BLaER1 treated with 17β-estradiol and CSF1 and Interleukin-3, amounts not matched to agents 10 nM and 100 nM (cell line): Measurements from ENCODE around the gene CLTCL1.
"Not testable (repeated sequence)": the region's sequence is repeated elsewhere in the genome, so short reads cannot be mapped to it uniquely, and the experiment has no call there.

Experiments used
- H3K27ac ChIP-seq, 11 experiments: shearing (Covaris generic); formaldehyde crosslinking; 2 replicates each; pipeline ENCODE4 v1.8.1; 2022
- H3K27me3 ChIP-seq, 11 experiments: shearing (Covaris generic); formaldehyde crosslinking; 2 replicates each; pipeline ENCODE4 v1.8.1; 2022
- H3K36me3 ChIP-seq, 11 experiments: shearing (Covaris generic); formaldehyde crosslinking; 2 replicates each; pipeline ENCODE4 v1.8.1; 2022
- H3K4me1 ChIP-seq, 10 experiments: shearing (Covaris generic); formaldehyde crosslinking; 2 replicates each; pipeline ENCODE4 v1.8.1; 2022
- H3K4me2 ChIP-seq, 11 experiments: shearing (Covaris generic); formaldehyde crosslinking; 2 replicates each; pipeline ENCODE4 v1.8.1; 2022
- H3K4me3 ChIP-seq, 10 experiments: shearing (Covaris generic); formaldehyde crosslinking; 2 replicates each; pipeline ENCODE4 v1.8.1; 2022
- H3K9ac ChIP-seq, 11 experiments: shearing (Covaris generic); formaldehyde crosslinking; 2 replicates each; pipeline ENCODE4 v1.8.1; 2022
- H3K9me3 ChIP-seq, 11 experiments: shearing (Covaris generic); formaldehyde crosslinking; replicated peaks in 1 of 11; 2 replicates each; pipeline ENCODE4 v1.8.1; 2022
- H4K20me1 ChIP-seq, 11 experiments: shearing (Covaris generic); formaldehyde crosslinking; 2 replicates each; pipeline ENCODE4 v1.8.1; 2022
- Cebpa-rat ChIP-seq, 11 experiments: shearing (Covaris generic); IDR thresholded peaks; 2 replicates each; pipeline ENCODE4 v1.8.1; 2022

CLTCL1 gene

GRCh38 chr22:19158649-19159048 is 132.9 kb downstream of the CLTCL1 start:
- H3K9me3 ChIP-seq, H3K27me3 ChIP-seq, H3K4me3 ChIP-seq, H4K20me1 ChIP-seq, H3K9ac ChIP-seq, H3K36me3 ChIP-seq: not testable (repeated sequence)
- peak overlapping the region in 1 of 11 experiments; percentile 66; a peak in 1 of 22 replicates for H3K27ac ChIP-seq
- peak in 3 of 11 experiments; percentile 18 to 39 (median 25); a peak in 1 of 22 replicates for TF ChIP-seq Cebpa-rat (IDR thresholded peaks at IDR 0.05)
- H3K4me1 ChIP-seq: peaks cover 0 to 22% (median 6%) of the 10 kb centered on the region in 10 experiments; a peak in 8 of 20 replicates
- H3K4me2 ChIP-seq: peak overlapping the region in 3 of 11 experiments; percentile 5 to 53 (median 50); a peak in 4 of 22 replicates

GRCh38 chr22:19156109-19156508 is 135.4 kb downstream of the CLTCL1 start:
- Histone ChIP-seq H3K4me1 (peaks cover 0 to 22% (median 6%) of the 10 kb centered on the region in 10 experiments; a peak in 8 of 20 replicates), H3K27me3 (peaks cover 6 to 16% (median 11%) of the 10 kb centered on the region in 11 experiments)
- not testable (repeated sequence) for H3K9ac ChIP-seq, H3K4me2 ChIP-seq, H3K27ac ChIP-seq, H4K20me1 ChIP-seq, H3K4me3 ChIP-seq, H3K9me3 ChIP-seq, H3K36me3 ChIP-seq

GRCh38 chr22:19152942-19153883 is 138.3 kb downstream of the CLTCL1 start:
- no peak overlapping the region for H3K27ac ChIP-seq
- no peak overlapping the region for H3K9ac ChIP-seq
- peaks cover 10 to 30% (median 20%) of the 10 kb centered on the region in 11 experiments; a peak in 20 of 22 replicates for H3K9me3 ChIP-seq
- H3K36me3 ChIP-seq: no peaks in the 10 kb centered on the region
- no peaks in the 10 kb centered on the region for H4K20me1 ChIP-seq
- peaks cover 0 to under 1% (median 0%) of the 10 kb centered on the region in 10 experiments; a peak in 1 of 20 replicates for H3K4me1 ChIP-seq
- H3K4me2 ChIP-seq: no peak overlapping the region
- TF ChIP-seq Cebpa-rat (IDR thresholded peaks at IDR 0.05): no peak
- H3K4me3 ChIP-seq: no peak overlapping the region
- peaks cover 32 to 45% (median 40%) of the 10 kb centered on the region in 11 experiments for H3K27me3 ChIP-seq

GRCh38 chr22:19151329-19152191 is 140.0 kb downstream of the CLTCL1 start:
- Histone ChIP-seq H3K27me3 (peaks cover 32 to 55% (median 46%) of the 10 kb centered on the region in 11 experiments), H4K20me1 (no peaks in the 10 kb centered on the region), H3K4me1 (no peaks in the 10 kb centered on the region), H3K9me3 (peaks cover 10 to 30% (median 20%) of the 10 kb centered on the region in 11 experiments; a peak in 20 of 22 replicates), H3K4me3 (no peak overlapping the region), H3K9ac (no peak overlapping the region), H3K27ac (no peak overlapping the region), H3K36me3 (no peaks in the 10 kb centered on the region), H3K4me2 (no peak overlapping the region)
- TF ChIP-seq Cebpa-rat (IDR thresholded peaks at IDR 0.05): no peak

GRCh38 chr22:19150482-19151328 is 140.8 kb downstream of the CLTCL1 start:
- H3K9me3 ChIP-seq: peaks cover 10 to 30% (median 20%) of the 10 kb centered on the region in 11 experiments; a peak in 20 of 22 replicates
- H3K9ac ChIP-seq: no peak overlapping the region
- H3K4me2 ChIP-seq: no peak overlapping the region
- TF ChIP-seq Cebpa-rat (IDR thresholded peaks at IDR 0.05): no peak
- H3K27me3 ChIP-seq: peaks cover 32 to 55% (median 46%) of the 10 kb centered on the region in 11 experiments
- H3K4me1 ChIP-seq: no peaks in the 10 kb centered on the region
- no peaks in the 10 kb centered on the region for H3K36me3 ChIP-seq
- H4K20me1 ChIP-seq: no peaks in the 10 kb centered on the region
- no peak overlapping the region for H3K4me3 ChIP-seq
- no peak overlapping the region for H3K27ac ChIP-seq

- Histone ChIP-seq H3K4me2 (no peak within 1 kb of the TSS), H4K20me1 (no peaks in the 10 kb centered on the region), H3K9me3 (peaks cover 10 to 30% (median 20%) of the 10 kb centered on the region in 11 experiments; a peak in 20 of 22 replicates), H3K27me3 (peaks cover 32 to 55% (median 46%) of the 10 kb centered on the region in 11 experiments), H3K27ac (no peak within 1 kb of the TSS), H3K4me1 (no peaks in the 10 kb centered on the region), H3K4me3 (no peak within 1 kb of the TSS), H3K9ac (no peak within 1 kb of the TSS), H3K36me3 (no peaks in the 10 kb centered on the region)
- TF ChIP-seq Cebpa-rat (IDR thresholded peaks at IDR 0.05): no peak
These were observed 141.5 kb downstream of the CLTCL1 start, which contains the start of gene GSC2 for GRCh38 chr22:19149991-19150390. Gene GSC2, minus strand, starts transcription at chr22:19150292. Its CDS starts 9 bp downstream, at chr22:19150283.

GRCh38 chr22:19149047-19149883 is 142.3 kb downstream of the CLTCL1 start:
- H3K9me3 ChIP-seq: peaks cover 10 to 30% (median 20%) of the 10 kb centered on the region in 11 experiments; a peak in 20 of 22 replicates
- no peak overlapping the region for H3K4me3 ChIP-seq
- no peak overlapping the region for H3K9ac ChIP-seq
- no peaks in the 10 kb centered on the region for H3K36me3 ChIP-seq
- no peak overlapping the region for H3K4me2 ChIP-seq
- no peaks in the 10 kb centered on the region for H3K4me1 ChIP-seq
- H3K27ac ChIP-seq: no peak overlapping the region
- peaks cover 0 to under 1% (median 0%) of the 10 kb centered on the region in 11 experiments; a peak in 3 of 22 replicates for H4K20me1 ChIP-seq
- TF ChIP-seq Cebpa-rat (IDR thresholded peaks at IDR 0.05): no peak
- peaks cover 32 to 55% (median 46%) of the 10 kb centered on the region in 11 experiments for H3K27me3 ChIP-seq
